Measurements from ENCODE around the gene APC.

DNA sequence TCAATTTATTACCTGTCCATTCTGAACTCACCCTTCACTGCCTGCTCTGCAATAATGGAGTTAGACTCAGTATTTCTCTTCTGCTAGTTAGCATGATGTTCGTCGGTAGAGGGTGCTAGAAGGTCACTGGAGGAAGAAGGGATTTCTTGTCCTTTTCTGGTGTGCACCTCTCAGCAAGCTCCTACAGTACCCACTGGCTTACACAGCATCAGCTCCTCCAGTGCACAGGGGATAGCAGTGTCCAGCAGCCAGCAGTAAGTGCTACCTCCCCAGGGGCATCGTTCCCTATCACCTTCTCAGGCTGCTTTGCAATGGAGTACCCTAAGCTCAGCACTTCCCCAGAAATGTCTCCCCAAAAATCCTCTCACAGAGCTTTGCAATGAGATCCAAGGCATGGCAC, 45.9 kb upstream of the APC start:
- TF ChIP-seq, protein P1, sequence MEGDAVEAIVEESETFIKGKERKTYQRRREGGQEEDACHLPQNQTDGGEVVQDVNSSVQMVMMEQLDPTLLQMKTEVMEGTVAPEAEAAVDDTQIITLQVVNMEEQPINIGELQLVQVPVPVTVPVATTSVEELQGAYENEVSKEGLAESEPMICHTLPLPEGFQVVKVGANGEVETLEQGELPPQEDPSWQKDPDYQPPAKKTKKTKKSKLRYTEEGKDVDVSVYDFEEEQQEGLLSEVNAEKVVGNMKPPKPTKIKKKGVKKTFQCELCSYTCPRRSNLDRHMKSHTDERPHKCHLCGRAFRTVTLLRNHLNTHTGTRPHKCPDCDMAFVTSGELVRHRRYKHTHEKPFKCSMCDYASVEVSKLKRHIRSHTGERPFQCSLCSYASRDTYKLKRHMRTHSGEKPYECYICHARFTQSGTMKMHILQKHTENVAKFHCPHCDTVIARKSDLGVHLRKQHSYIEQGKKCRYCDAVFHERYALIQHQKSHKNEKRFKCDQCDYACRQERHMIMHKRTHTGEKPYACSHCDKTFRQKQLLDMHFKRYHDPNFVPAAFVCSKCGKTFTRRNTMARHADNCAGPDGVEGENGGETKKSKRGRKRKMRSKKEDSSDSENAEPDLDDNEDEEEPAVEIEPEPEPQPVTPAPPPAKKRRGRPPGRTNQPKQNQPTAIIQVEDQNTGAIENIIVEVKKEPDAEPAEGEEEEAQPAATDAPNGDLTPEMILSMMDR (IDR thresholded peaks at IDR 0.05; ENCODE audit: insufficient read depth, low read length) = peak; percentile 2
- no peak for TF ChIP-seq POLR2AphosphoS5 (IDR thresholded peaks at IDR 0.05; ENCODE audit: low read depth)
- no peak for TF ChIP-seq GABPA (IDR thresholded peaks at IDR 0.05; ENCODE audit: low read depth)
- TF ChIP-seq, protein P2, sequence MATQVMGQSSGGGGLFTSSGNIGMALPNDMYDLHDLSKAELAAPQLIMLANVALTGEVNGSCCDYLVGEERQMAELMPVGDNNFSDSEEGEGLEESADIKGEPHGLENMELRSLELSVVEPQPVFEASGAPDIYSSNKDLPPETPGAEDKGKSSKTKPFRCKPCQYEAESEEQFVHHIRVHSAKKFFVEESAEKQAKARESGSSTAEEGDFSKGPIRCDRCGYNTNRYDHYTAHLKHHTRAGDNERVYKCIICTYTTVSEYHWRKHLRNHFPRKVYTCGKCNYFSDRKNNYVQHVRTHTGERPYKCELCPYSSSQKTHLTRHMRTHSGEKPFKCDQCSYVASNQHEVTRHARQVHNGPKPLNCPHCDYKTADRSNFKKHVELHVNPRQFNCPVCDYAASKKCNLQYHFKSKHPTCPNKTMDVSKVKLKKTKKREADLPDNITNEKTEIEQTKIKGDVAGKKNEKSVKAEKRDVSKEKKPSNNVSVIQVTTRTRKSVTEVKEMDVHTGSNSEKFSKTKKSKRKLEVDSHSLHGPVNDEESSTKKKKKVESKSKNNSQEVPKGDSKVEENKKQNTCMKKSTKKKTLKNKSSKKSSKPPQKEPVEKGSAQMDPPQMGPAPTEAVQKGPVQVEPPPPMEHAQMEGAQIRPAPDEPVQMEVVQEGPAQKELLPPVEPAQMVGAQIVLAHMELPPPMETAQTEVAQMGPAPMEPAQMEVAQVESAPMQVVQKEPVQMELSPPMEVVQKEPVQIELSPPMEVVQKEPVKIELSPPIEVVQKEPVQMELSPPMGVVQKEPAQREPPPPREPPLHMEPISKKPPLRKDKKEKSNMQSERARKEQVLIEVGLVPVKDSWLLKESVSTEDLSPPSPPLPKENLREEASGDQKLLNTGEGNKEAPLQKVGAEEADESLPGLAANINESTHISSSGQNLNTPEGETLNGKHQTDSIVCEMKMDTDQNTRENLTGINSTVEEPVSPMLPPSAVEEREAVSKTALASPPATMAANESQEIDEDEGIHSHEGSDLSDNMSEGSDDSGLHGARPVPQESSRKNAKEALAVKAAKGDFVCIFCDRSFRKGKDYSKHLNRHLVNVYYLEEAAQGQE (IDR thresholded peaks at IDR 0.05; ENCODE audit: insufficient replicate concordance, low read depth) = no peak
- no peak for TF ChIP-seq SPI1 (IDR thresholded peaks at IDR 0.05; ENCODE audit: borderline replicate concordance, low read depth)

All from HL-60 (cell line).